ENCODE measurements around the gene PAK4. TPM values are rescaled to one million over a fixed set of nuclear protein-coding genes. Genes with fewer than 3 reads are reported as not detected.

The PAK4 gene
- total and polyA plus RNA-seq, 2 of the 8 experiments (the other 6 are each of a cell fraction or from before 2014, with no cell fraction given) = 50.7 to 64.4 TPM

- H3K4me2 ChIP-seq (ENCODE audit: insufficient read depth in 1 of 2, low read depth in 2 of 2, low read length in 2 of 2) = no peak overlapping the region
- H3K27ac ChIP-seq (ENCODE audit: low read depth, low read length) = no peak overlapping the region
- no peaks in the 10 kb centered on the region for H3K79me2 ChIP-seq (ENCODE audit: control insufficient read depth in 1 of 2, insufficient read depth in 2 of 2, low read length in 2 of 2)
- FAIRE-seq (no peak), DNase-seq (ENCODE audit: low read depth in 1 of 2, low spot score in 2 of 2) (no peak)
- no peak overlapping the region for H2AFZ ChIP-seq (ENCODE audit: low read length)
- no peaks in the 10 kb centered on the region for H3K79me1 ChIP-seq (ENCODE audit: low read depth, low read length)
- H2BK20ac ChIP-seq (ENCODE audit: low read length) = no peak overlapping the region
- peaks cover 0 to 33% (median 7%) of the 10 kb centered on the region in 4 experiments; a peak in 3 of 8 replicates for H3K36me3 ChIP-seq (ENCODE audit: control insufficient read depth in 2 of 4, insufficient read depth in 4 of 4, low read length in 3 of 4)
- no peak overlapping the region for H4K91ac ChIP-seq (replicated peaks; ENCODE audit: insufficient read length, low read length)
- H3K27me3 ChIP-seq (replicated peaks in 1 of 4; ENCODE audit: control insufficient read depth in 3 of 4, extremely low read depth in 1 of 4, insufficient read depth in 3 of 4, low read length in 3 of 4) = no peaks in the 10 kb centered on the region
- no peaks in the 10 kb centered on the region for H3K9me3 ChIP-seq (ENCODE audit: insufficient read depth in 2 of 2, low read depth in 1 of 2, low read length in 1 of 2)
- no peaks in the 10 kb centered on the region for H3K23me2 ChIP-seq (ENCODE audit: low read depth, low read length)
- H2BK5ac ChIP-seq (ENCODE audit: low read depth, low read length) = no peak overlapping the region
- ChIA-PET POLR2A (ENCODE audit: partially characterized antibody) (interaction anchor here (1.5 kb wide), 2 partner anchors 11 to 50 kb away, joined by 4 to 5 read pairs; no protein-coding TSS in a partner anchor), CTCF (ENCODE audit: partially characterized antibody) (interaction anchor here (1.1 to 5.1 kb wide), 5 partner anchors 11 to 64 kb away, joined by 3 to 33 read pairs (median 6); no protein-coding TSS in a partner anchor)
- H3K23ac ChIP-seq (ENCODE audit: insufficient read length) = no peak overlapping the region
- no peak overlapping the region for H2BK120ac ChIP-seq (replicated peaks; ENCODE audit: low read depth, low read length)
- no peak overlapping the region for H3K4ac ChIP-seq (replicated peaks; ENCODE audit: insufficient read length, low read depth, low read length)
- no peak overlapping the region for H4K5ac ChIP-seq (ENCODE audit: insufficient read length, low read depth, low read length)
- 89% methylated on average over 8 of the region's 10 CpGs; no CpG with 5 or more reads in 1 of the 2 experiments for WGBS, 2 experiments (ENCODE audit: extremely low coverage in 1 of 2, insufficient coverage in 1 of 2, insufficient read length in 1 of 2, insufficient replicate concordance in 2 of 2, low coverage in 1 of 2, low lambda C conversion rate in 2 of 2, missing lambda C conversion rate in 1 of 2)
- peaks cover 0 to 2% of the 10 kb centered on the region in 2 experiments for H4K20me1 ChIP-seq (replicated peaks in 1 of 2; ENCODE audit: control insufficient read depth in 1 of 2, insufficient read depth in 2 of 2, low read length in 2 of 2)
- no peak overlapping the region; the same call in 1 of the 2 replicates for H4K8ac ChIP-seq (ENCODE audit: extremely low read depth, insufficient read depth, low read length)
- no peak overlapping the region for H2AK5ac ChIP-seq (ENCODE audit: low read depth, low read length)
- no peaks in the 10 kb centered on the region for H3K4me1 ChIP-seq (replicated peaks in 1 of 4; ENCODE audit: control insufficient read depth in 3 of 4, insufficient read depth in 4 of 4, low read length in 3 of 4)
- no peak overlapping the region for H3K18ac ChIP-seq (ENCODE audit: extremely low read depth, low read length)
- no peak overlapping the region for H2BK15ac ChIP-seq (ENCODE audit: low read length)
- H3K14ac ChIP-seq (ENCODE audit: insufficient read length) = no peak overlapping the region
- H3K4me3 ChIP-seq (ENCODE audit: extremely low read depth in 1 of 4, insufficient read depth in 2 of 4, low read depth in 3 of 4, low read length in 4 of 4) = no peak overlapping the region
- H3K56ac ChIP-seq (replicated peaks; ENCODE audit: insufficient read length, low read depth, low read length) = no peak overlapping the region
- H3K9ac ChIP-seq (replicated peaks in 1 of 4; ENCODE audit: extremely low read depth in 1 of 4, low read depth in 3 of 4, low read length in 3 of 4) = no peak overlapping the region
- no peak overlapping the region for H2BK12ac ChIP-seq (ENCODE audit: low read depth, low read length)
- TF ChIP-seq SAP30 (IDR thresholded peaks at IDR 0.05; ENCODE audit: insufficient read depth, insufficient replicate concordance, low read length) (no peak), SIX5 (IDR thresholded peaks at IDR 0.05; ENCODE audit: low read depth, low read length) (no peak), SIN3A (conservative IDR thresholded peaks at IDR 0.05 in 1 of 2, IDR thresholded peaks at IDR 0.05 in 1 of 2; ENCODE audit: low read depth in 1 of 2, low read length in 2 of 2) (no peak), CHD1 (IDR thresholded peaks at IDR 0.05; ENCODE audit: low read depth, low read length) (no peak), RXRA (IDR thresholded peaks at IDR 0.05; ENCODE audit: insufficient read depth, low read depth, low read length) (no peak), HDAC6 (IDR thresholded peaks at IDR 0.05; ENCODE audit: low read depth, low read length) (no peak), RBBP5 (IDR thresholded peaks at IDR 0.05; ENCODE audit: borderline replicate concordance, low read depth, low read length) (no peak), YY1 (IDR thresholded peaks at IDR 0.05; ENCODE audit: low read depth, low read length) (no peak), ZNF274 (IDR thresholded peaks at IDR 0.05; ENCODE audit: borderline replicate concordance, extremely low read depth, low read length) (no peak), EP300 (IDR thresholded peaks at IDR 0.05; ENCODE audit: borderline replicate concordance in 1 of 2, low read depth in 2 of 2, low read length in 2 of 2) (no peak), SRF (IDR thresholded peaks at IDR 0.05; ENCODE audit: low read depth, low read length) (no peak), GABPA (IDR thresholded peaks at IDR 0.05; ENCODE audit: borderline replicate concordance, insufficient read depth, low read length) (no peak), BCL11A (IDR thresholded peaks at IDR 0.05; ENCODE audit: low read depth in 2 of 2, low read length in 2 of 2) (no peak)
Measured at GRCh38 chr19:39177110-39177699, 51.6 kb downstream of the PAK4 start.
